GM12878 (cell line): ENCODE measurements around the gene ATP5PB.

ENCODE experiments used
- BRCA1 ChIP-seq: IDR thresholded peaks from 2 replicates; pipeline ENCODE4 v1.6.1; 2011; ENCODE audit warnings: low read depth, low read length, improper control_type of control experiment
- POLR2A ChIP-seq: IDR thresholded peaks from 2 replicates; pipeline ENCODE4 v1.6.1; 2011; ENCODE audit warnings: low read depth, mild to moderate bottlenecking, low read length
- TF ChIP-seq, protein P1 (sequence below): fragments of 450-650 bp; formaldehyde crosslinking; IDR thresholded peaks from 2 replicates; pipeline ENCODE4 v1.5.0; 2022; ENCODE audit warnings: mild to moderate bottlenecking, missing genetic modification characterization

DNA sequence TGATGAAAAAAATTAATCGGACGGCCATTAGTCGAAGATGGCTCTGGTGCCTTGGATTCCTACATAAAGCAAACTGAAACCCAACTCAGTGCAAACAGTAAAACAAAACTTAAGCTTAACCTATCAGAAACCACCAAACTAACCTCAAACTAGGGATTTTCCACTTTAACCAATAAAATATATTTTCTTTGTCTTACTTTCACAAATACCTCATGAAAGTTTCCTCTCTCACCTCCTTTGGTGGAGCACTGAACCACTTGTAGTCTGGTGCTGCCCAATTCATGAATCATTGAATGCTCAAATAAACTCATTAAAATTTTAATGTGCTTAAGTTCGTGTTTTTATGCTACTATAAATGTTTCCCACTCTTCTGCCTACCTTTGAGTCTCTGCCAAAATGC is 47.1 kb downstream of the ATP5PB start:
- no peak for TF ChIP-seq POLR2A
- TF ChIP-seq BRCA1, result no peak
- TF ChIP-seq, protein P1, sequence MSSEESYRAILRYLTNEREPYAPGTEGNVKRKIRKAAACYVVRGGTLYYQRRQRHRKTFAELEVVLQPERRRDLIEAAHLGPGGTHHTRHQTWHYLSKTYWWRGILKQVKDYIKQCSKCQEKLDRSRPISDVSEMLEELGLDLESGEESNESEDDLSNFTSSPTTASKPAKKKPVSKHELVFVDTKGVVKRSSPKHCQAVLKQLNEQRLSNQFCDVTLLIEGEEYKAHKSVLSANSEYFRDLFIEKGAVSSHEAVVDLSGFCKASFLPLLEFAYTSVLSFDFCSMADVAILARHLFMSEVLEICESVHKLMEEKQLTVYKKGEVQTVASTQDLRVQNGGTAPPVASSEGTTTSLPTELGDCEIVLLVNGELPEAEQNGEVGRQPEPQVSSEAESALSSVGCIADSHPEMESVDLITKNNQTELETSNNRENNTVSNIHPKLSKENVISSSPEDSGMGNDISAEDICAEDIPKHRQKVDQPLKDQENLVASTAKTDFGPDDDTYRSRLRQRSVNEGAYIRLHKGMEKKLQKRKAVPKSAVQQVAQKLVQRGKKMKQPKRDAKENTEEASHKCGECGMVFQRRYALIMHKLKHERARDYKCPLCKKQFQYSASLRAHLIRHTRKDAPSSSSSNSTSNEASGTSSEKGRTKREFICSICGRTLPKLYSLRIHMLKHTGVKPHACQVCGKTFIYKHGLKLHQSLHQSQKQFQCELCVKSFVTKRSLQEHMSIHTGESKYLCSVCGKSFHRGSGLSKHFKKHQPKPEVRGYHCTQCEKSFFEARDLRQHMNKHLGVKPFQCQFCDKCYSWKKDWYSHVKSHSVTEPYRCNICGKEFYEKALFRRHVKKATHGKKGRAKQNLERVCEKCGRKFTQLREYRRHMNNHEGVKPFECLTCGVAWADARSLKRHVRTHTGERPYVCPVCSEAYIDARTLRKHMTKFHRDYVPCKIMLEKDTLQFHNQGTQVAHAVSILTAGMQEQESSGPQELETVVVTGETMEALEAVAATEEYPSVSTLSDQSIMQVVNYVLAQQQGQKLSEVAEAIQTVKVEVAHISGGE (CRISPR knock-in tag), result no peak
